ENCODE measurements around the gene BLNK.

The BLNK gene

DNA sequence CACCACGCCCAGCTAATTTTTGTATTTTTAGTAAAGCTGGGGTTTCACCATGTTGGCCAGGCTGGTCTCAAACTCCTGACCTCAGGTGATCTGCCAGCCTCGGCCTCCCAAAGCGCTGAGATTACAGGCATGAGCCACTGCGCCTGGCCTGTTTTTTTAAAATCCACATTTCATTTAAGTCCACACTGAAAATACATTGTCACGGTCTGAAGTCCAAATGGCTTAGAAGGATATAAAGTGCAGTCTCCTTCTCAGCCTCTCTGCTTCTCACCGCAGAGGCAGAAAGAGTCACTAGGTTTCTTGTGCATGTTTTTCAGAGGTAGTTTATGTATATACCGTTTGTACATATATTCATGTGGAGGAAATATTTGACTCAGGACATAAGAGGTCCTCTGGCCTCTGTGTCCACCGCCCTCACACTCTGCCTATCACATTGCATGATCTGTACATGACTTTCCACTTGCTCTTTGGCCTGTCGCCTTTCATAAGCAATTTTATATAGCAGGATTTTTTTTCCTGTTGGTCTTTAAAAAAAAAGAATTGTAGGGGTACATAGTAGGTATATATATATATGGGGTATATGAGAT, 42.9 kb downstream of the BLNK start:
- CTCF ChIA-PET = interaction anchor here (0.6 to 17.0 kb wide), 38 partner anchors 7 to 748 kb away, joined by 3 to 548 read pairs (median 6); partner anchors contain the start of genes BLNK, DNTT, TCTN3 and ZNF518A
- DNase-seq (ENCODE audit: extremely low spot score) = no peak
- POLR2A ChIA-PET = interaction anchor here (0.6 kb wide), 1 partner anchor 112 kb away, joined by 5 read pairs; no protein-coding TSS in a partner anchor
- TF ChIP-seq, protein P1, sequence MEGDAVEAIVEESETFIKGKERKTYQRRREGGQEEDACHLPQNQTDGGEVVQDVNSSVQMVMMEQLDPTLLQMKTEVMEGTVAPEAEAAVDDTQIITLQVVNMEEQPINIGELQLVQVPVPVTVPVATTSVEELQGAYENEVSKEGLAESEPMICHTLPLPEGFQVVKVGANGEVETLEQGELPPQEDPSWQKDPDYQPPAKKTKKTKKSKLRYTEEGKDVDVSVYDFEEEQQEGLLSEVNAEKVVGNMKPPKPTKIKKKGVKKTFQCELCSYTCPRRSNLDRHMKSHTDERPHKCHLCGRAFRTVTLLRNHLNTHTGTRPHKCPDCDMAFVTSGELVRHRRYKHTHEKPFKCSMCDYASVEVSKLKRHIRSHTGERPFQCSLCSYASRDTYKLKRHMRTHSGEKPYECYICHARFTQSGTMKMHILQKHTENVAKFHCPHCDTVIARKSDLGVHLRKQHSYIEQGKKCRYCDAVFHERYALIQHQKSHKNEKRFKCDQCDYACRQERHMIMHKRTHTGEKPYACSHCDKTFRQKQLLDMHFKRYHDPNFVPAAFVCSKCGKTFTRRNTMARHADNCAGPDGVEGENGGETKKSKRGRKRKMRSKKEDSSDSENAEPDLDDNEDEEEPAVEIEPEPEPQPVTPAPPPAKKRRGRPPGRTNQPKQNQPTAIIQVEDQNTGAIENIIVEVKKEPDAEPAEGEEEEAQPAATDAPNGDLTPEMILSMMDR (IDR thresholded peaks at IDR 0.05; ENCODE audit: control extremely low read depth, extremely low read depth, low read depth, missing control alignments) = no peak

DNA sequence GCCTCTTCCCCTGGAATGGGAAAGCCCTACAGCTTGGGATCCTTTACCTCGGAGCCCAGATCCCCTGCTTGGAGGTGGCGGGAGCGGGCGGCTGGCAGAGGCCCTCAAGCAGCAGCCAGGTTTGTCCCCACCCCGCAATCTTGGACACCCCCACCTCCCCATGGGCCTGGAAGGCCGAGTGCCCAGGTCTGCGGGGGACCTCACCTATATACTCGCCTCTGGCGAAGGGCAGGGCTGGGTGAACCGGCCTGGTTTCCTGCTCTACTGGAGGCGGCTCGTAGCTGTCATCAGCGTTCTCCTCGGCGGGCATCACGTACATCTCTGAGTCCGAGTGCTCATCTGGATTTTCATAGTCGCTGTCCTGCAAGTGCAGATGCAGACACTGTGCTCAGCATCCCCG, 44.2 kb downstream of the BLNK start:
- DNase-seq (ENCODE audit: extremely low spot score) = no peak
- ChIA-PET POLR2A (no interaction called here), CTCF (interaction anchor here (1.0 to 17.0 kb wide), 5 partner anchors 10 to 210 kb away, joined by 4 to 548 read pairs (median 4); partner anchors contain the start of genes BLNK and DNTT)

DNA sequence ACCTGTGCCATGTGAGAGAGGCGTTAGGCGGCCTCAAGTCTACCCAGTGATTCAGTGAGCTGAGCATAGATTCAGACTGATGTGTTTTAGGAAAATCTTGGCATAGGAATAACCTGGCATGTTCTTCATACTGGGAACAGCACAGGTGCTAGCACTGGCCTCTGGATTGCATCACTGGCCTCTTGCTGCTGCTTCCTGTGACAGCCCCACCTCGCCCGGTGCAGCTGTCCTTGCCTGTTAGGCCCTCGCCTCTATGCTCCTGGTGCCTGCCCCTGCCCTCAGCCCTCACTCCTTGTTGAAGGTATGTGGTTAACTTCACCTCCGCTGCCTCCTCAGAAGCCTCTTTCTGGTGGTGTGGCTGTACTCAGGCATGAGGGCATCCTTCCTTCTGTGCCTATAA, 46.2 kb downstream of the BLNK start:
- ChIA-PET POLR2A (no interaction called here), CTCF (interaction anchor here (1.5 kb wide), 4 partner anchors 10 to 69 kb away, joined by 3 to 6 read pairs (median 5); no protein-coding TSS in a partner anchor)

More for the DNA sequence above, 44.2 kb downstream of the BLNK start:
- TF ChIP-seq, protein P1 (IDR thresholded peaks at IDR 0.05; ENCODE audit: control extremely low read depth, extremely low read depth, low read depth, missing control alignments) = no peak

DNA sequence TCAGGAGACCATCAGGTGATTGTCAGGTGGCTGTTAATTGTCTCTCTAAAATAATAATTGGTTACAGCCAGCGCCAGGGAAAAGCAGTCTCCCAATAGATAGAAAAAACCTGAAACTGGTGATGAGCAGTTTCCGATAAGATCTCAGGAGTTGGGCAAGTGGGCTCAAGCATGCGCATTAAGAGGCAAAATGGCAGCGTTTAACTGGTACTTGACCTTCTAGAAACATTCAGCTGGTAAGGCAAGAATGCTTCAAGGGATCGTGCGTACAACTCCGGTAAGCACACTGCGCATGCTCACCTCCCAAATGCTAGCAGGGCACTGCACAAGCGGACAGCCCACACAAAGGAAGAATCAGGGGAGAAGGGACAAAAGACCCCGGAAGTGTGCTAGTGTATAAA, 48.5 kb downstream of the BLNK start:
- no peak for DNase-seq (ENCODE audit: extremely low spot score)
- ChIA-PET CTCF (interaction anchor here (1.0 to 1.8 kb wide), 6 partner anchors 10 to 206 kb away, joined by 3 to 5 read pairs (median 4); no protein-coding TSS in a partner anchor), POLR2A (no interaction called here)
- TF ChIP-seq, protein P1 (IDR thresholded peaks at IDR 0.05; ENCODE audit: control extremely low read depth, extremely low read depth, low read depth, missing control alignments) = no peak

More for the DNA sequence above, 46.2 kb downstream of the BLNK start:
- no peak for DNase-seq (ENCODE audit: extremely low spot score)
- TF ChIP-seq, protein P1 (IDR thresholded peaks at IDR 0.05; ENCODE audit: control extremely low read depth, extremely low read depth, low read depth, missing control alignments) = no peak

DNA sequence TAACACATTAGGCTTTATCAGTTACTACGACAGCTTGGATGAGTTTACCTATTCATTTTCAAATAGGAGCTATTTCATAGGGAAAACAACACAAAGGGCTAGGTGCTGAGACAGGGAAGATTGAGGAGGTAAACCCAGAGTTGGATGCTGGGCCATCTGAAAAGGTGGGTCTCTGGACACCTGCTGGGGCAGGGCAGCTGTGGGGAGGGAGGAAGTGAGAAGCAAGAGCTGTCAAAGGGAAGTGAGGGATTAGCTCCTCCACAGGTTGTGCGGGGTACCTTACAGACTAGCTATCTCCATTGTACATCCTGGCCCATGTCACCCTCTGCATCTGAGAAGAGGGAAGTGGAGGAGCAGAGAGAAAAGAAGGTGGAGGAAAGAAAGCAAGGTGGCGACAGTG, 48.9 kb downstream of the BLNK start:
- DNase-seq (ENCODE audit: extremely low spot score) = no peak
- POLR2A ChIA-PET = no interaction called here
- CTCF ChIA-PET = interaction anchor here (1.0 to 1.9 kb wide), 8 partner anchors 9 to 206 kb away, joined by 3 to 5 read pairs (median 4); no protein-coding TSS in a partner anchor
- TF ChIP-seq, protein P1 (IDR thresholded peaks at IDR 0.05; ENCODE audit: control extremely low read depth, extremely low read depth, low read depth, missing control alignments) = no peak

DNA sequence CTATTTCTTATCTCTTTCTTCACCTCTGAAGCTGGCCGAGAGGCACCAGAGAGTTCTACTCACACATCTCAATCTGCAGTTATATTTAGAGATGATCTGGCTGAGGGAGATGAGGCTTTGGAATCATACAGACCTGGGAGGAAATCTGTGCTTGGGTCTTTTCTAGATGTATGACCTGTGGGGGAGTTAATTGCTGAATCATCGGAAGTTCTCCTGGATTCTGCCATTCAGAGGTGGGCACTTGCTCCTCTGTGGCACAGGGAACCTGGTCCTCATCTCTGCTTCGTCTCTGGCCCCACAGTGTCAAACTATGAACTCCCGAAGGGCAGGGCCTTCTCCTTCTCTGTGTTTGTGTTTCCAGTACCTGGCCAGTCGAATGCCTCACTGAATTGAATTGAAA, 52.5 kb downstream of the BLNK start:
- CTCF ChIA-PET = interaction anchor here (2.4 kb wide), 1 partner anchor 11 kb away, joined by 12 read pairs; no protein-coding TSS in a partner anchor

More for the DNA sequence above, 52.5 kb downstream of the BLNK start:
- POLR2A ChIA-PET = no interaction called here
- TF ChIP-seq, protein P1 (IDR thresholded peaks at IDR 0.05; ENCODE audit: control extremely low read depth, extremely low read depth, low read depth, missing control alignments) = no peak
- no peak for DNase-seq (ENCODE audit: extremely low spot score)

All from GM10248 (cell line).